Measurements from ENCODE around the gene BNC2.
A peak's percentile ranks its signal among the peaks of the same experiment; 100 is the strongest.

The BNC2 gene

GRCh38 chr9:16626577-16627130 is 243.8 kb downstream of the BNC2 start:
- DNase-seq (ENCODE audit: low read depth, low spot score) = no peak
- Histone ChIP-seq H3K9ac (ENCODE audit: insufficient read length) (peak overlapping the region; percentile 43), H3K27ac (peak overlapping the region; percentile 99), H3K4me3 (peak overlapping the region; percentile 75), H3K36me3 (ENCODE audit: insufficient read depth, low read length) (no peaks in the 10 kb centered on the region), H3K9me3 (ENCODE audit: low read depth, low read length) (no peaks in the 10 kb centered on the region)
- TF ChIP-seq EZH2 (IDR thresholded peaks at IDR 0.05) (no peak), FOXP2 (optimal IDR thresholded peaks at IDR 0.05; ENCODE audit: control extremely low read depth, extremely low read length, insufficient read depth) (no peak)

- Histone ChIP-seq H3K36me3 (ENCODE audit: insufficient read depth, low read length) (no peaks in the 10 kb centered on the region), H3K4me3 (peak overlapping the region; percentile 75), H3K9me3 (ENCODE audit: low read depth, low read length) (no peaks in the 10 kb centered on the region), H3K9ac (ENCODE audit: insufficient read length) (peak overlapping the region; percentile 43), H3K27ac (peak overlapping the region; percentile 99)
- TF ChIP-seq FOXP2 (optimal IDR thresholded peaks at IDR 0.05; ENCODE audit: control extremely low read depth, extremely low read length, insufficient read depth) = no peak
- no peak for TF ChIP-seq EZH2 (IDR thresholded peaks at IDR 0.05)
- TF ChIP-seq POLR2AphosphoS5 (IDR thresholded peaks at IDR 0.05; ENCODE audit: borderline replicate concordance, low read depth, low read length) = no peak
- no peak for DNase-seq (ENCODE audit: low read depth, low spot score)
Measured at GRCh38 chr9:16625811-16626210, 244.7 kb downstream of the BNC2 start.

- Histone ChIP-seq H3K27ac (peak overlapping the region; percentile 99), H3K9ac (ENCODE audit: insufficient read length) (peak overlapping the region; percentile 67), H3K4me3 (peak overlapping the region; percentile 72), H3K9me3 (ENCODE audit: low read depth, low read length) (no peaks in the 10 kb centered on the region), H3K36me3 (ENCODE audit: insufficient read depth, low read length) (no peaks in the 10 kb centered on the region)
- TF ChIP-seq POLR2AphosphoS5 (IDR thresholded peaks at IDR 0.05; ENCODE audit: borderline replicate concordance, low read depth, low read length) (no peak), EZH2 (IDR thresholded peaks at IDR 0.05) (no peak), FOXP2 (optimal IDR thresholded peaks at IDR 0.05; ENCODE audit: control extremely low read depth, extremely low read length, insufficient read depth) (no peak)
- DNase-seq (ENCODE audit: low read depth, low spot score) = no peak
Measured at GRCh38 chr9:16625161-16625631, 245.3 kb downstream of the BNC2 start.

GRCh38 chr9:16624744-16625117 is 245.7 kb downstream of the BNC2 start:
- Histone ChIP-seq H3K9ac (ENCODE audit: insufficient read length) (peak overlapping the region; percentile 67), H3K4me3 (peak overlapping the region; percentile 72), H3K27ac (peak overlapping the region; percentile 99), H3K9me3 (ENCODE audit: low read depth, low read length) (no peaks in the 10 kb centered on the region), H3K36me3 (ENCODE audit: insufficient read depth, low read length) (no peaks in the 10 kb centered on the region)
- DNase-seq (ENCODE audit: low read depth, low spot score) = no peak
- TF ChIP-seq EZH2 (IDR thresholded peaks at IDR 0.05) (no peak), POLR2AphosphoS5 (IDR thresholded peaks at IDR 0.05; ENCODE audit: borderline replicate concordance, low read depth, low read length) (no peak)

GRCh38 chr9:16623989-16624743 is 246.3 kb downstream of the BNC2 start:
- DNase-seq (ENCODE audit: low read depth, low spot score) = no peak
- no peaks in the 10 kb centered on the region for H3K9me3 ChIP-seq (ENCODE audit: low read depth, low read length)
- peak overlapping the region; percentile 72 for H3K4me3 ChIP-seq
- TF ChIP-seq EZH2 (IDR thresholded peaks at IDR 0.05) (no peak), FOXP2 (optimal IDR thresholded peaks at IDR 0.05; ENCODE audit: control extremely low read depth, extremely low read length, insufficient read depth) (no peak), POLR2AphosphoS5 (IDR thresholded peaks at IDR 0.05; ENCODE audit: borderline replicate concordance, low read depth, low read length) (no peak)
- no peaks in the 10 kb centered on the region for H3K36me3 ChIP-seq (ENCODE audit: insufficient read depth, low read length)
- H3K27ac ChIP-seq = peak overlapping the region; percentile 99
- H3K9ac ChIP-seq (ENCODE audit: insufficient read length) = peak overlapping the region; percentile 67

- DNase-seq (ENCODE audit: low read depth, low spot score) = no peak
- peak overlapping the region; percentile 67 for H3K9ac ChIP-seq (ENCODE audit: insufficient read length)
- TF ChIP-seq POLR2AphosphoS5 (IDR thresholded peaks at IDR 0.05; ENCODE audit: borderline replicate concordance, low read depth, low read length) (no peak), EZH2 (IDR thresholded peaks at IDR 0.05) (no peak), FOXP2 (optimal IDR thresholded peaks at IDR 0.05; ENCODE audit: control extremely low read depth, extremely low read length, insufficient read depth) (no peak)
- H3K9me3 ChIP-seq (ENCODE audit: low read depth, low read length) = no peaks in the 10 kb centered on the region
- no peaks in the 10 kb centered on the region for H3K36me3 ChIP-seq (ENCODE audit: insufficient read depth, low read length)
- peak overlapping the region; percentile 72; the same call in 1 of the 2 replicates for H3K4me3 ChIP-seq
- H3K27ac ChIP-seq = peak overlapping the region; percentile 99
Measured at GRCh38 chr9:16622541-16622940, 247.9 kb downstream of the BNC2 start.

- Histone ChIP-seq H3K36me3 (ENCODE audit: insufficient read depth, low read length) (no peaks in the 10 kb centered on the region), H3K9me3 (ENCODE audit: low read depth, low read length) (no peaks in the 10 kb centered on the region), H3K9ac (ENCODE audit: insufficient read length) (peak overlapping the region; percentile 52), H3K4me3 (peak overlapping the region; percentile 27), H3K27ac (peak overlapping the region; percentile 93)
- TF ChIP-seq EZH2 (IDR thresholded peaks at IDR 0.05) (no peak), POLR2AphosphoS5 (IDR thresholded peaks at IDR 0.05; ENCODE audit: borderline replicate concordance, low read depth, low read length) (no peak), FOXP2 (optimal IDR thresholded peaks at IDR 0.05; ENCODE audit: control extremely low read depth, extremely low read length, insufficient read depth) (no peak)
- no peak for DNase-seq (ENCODE audit: low read depth, low spot score)
Measured at GRCh38 chr9:16619914-16620520, 250.5 kb downstream of the BNC2 start.

- Histone ChIP-seq H3K9me3 (ENCODE audit: low read depth, low read length) (no peaks in the 10 kb centered on the region), H3K27ac (peak overlapping the region; percentile 93), H3K36me3 (ENCODE audit: insufficient read depth, low read length) (no peaks in the 10 kb centered on the region), H3K9ac (ENCODE audit: insufficient read length) (peak overlapping the region; percentile 52), H3K4me3 (peak overlapping the region; percentile 27)
- DNase-seq (ENCODE audit: low read depth, low spot score) = no peak
- no peak for TF ChIP-seq POLR2AphosphoS5 (IDR thresholded peaks at IDR 0.05; ENCODE audit: borderline replicate concordance, low read depth, low read length)
- no peak for TF ChIP-seq EZH2 (IDR thresholded peaks at IDR 0.05)
- TF ChIP-seq FOXP2 (optimal IDR thresholded peaks at IDR 0.05; ENCODE audit: control extremely low read depth, extremely low read length, insufficient read depth) = no peak
Measured at GRCh38 chr9:16619402-16619801, 251.1 kb downstream of the BNC2 start.
